Measurements from ENCODE around the gene FBXO34.

DNA sequence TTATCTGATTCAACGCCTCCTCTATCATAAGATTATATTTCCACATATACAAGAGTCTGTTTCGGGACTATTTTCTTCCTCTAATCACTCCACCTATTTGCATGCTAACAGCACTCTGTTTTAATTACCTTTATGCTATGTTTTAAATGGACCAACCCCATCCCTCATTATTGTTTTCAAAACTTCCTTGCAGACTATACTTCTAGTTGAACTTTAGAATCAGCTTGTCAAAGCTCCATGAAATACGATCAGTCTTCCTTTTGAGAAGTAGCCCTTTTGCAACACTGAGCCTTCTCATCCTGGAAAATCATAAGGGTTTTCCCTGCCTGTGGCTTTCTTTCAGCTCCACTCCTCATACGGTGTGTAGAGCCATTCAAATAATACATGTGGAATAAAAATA is 103.5 kb downstream of the FBXO34 start:
- TF ChIP-seq, protein P1, sequence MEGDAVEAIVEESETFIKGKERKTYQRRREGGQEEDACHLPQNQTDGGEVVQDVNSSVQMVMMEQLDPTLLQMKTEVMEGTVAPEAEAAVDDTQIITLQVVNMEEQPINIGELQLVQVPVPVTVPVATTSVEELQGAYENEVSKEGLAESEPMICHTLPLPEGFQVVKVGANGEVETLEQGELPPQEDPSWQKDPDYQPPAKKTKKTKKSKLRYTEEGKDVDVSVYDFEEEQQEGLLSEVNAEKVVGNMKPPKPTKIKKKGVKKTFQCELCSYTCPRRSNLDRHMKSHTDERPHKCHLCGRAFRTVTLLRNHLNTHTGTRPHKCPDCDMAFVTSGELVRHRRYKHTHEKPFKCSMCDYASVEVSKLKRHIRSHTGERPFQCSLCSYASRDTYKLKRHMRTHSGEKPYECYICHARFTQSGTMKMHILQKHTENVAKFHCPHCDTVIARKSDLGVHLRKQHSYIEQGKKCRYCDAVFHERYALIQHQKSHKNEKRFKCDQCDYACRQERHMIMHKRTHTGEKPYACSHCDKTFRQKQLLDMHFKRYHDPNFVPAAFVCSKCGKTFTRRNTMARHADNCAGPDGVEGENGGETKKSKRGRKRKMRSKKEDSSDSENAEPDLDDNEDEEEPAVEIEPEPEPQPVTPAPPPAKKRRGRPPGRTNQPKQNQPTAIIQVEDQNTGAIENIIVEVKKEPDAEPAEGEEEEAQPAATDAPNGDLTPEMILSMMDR (IDR thresholded peaks at IDR 0.05; ENCODE audit: borderline replicate concordance, extremely low read depth, low read length, poor library complexity, severe bottlenecking): no peak
- no peak for TF ChIP-seq EZH2 (IDR thresholded peaks at IDR 0.05; ENCODE audit: borderline replicate concordance, low read depth, low read length, severe bottlenecking)
